A673 (cell line): ENCODE data around the gene GZMH.

Source experiments
- CTCF ChIP-seq: fragments of 300-800, 200-600 bp; sonication (generic); conservative IDR thresholded peaks from 2 replicates; pipeline ENCODE4 v1.5.1; 2017; ENCODE audit warnings: low read depth, mild to moderate bottlenecking, antibody characterized with exemption, low read length, moderate library complexity, mixed read lengths
- EZH2 ChIP-seq: fragments of 200-600 bp; sonication (generic); IDR thresholded peaks from 2 replicates; pipeline ENCODE4 v1.6.1; 2017; ENCODE audit warnings: borderline replicate concordance, low read depth, mild to moderate bottlenecking, mixed read lengths, antibody characterized with exemption, low read length; ENCODE audit not compliant: poor library complexity, severe bottlenecking

- TF ChIP-seq CTCF (no peak), EZH2 (no peak)
Measured at GRCh38 chr14:24566318-24566717, 43.2 kb downstream of the GZMH start.
